PC-9 (cell line): ENCODE data around the gene MRPL32. TPM values are rescaled to one million over a fixed set of nuclear protein-coding genes. Genes with fewer than 3 reads are reported as not detected.

Source experiments
- BruUV-seq: library from RNA; stranded (reverse); fragments of 400-500 nt; replicated peaks from 2 replicates; lab custom pipeline; 2021; lab: Mats Ljungman, UMichigan
- CTCF ChIA-PET: fragments of 300-600 bp; sonication (Branson Sonifier 250); formaldehyde crosslinking; loops from one replicate; lab custom pipeline; 2022; ENCODE audit warnings: antibody characterized with exemption; lab: Charles Lee
- POLR2A ChIA-PET: fragments of 300-600 bp; sonication (Branson Sonifier 250); formaldehyde crosslinking; loops from one replicate; lab custom pipeline; 2022; ENCODE audit warnings: antibody characterized with exemption; ENCODE audit not compliant: unreplicated experiment; lab: Charles Lee
- DNase-seq, 2 experiments: peaks; one replicate each; pipeline versions ENCODE4 v3.0.0 to v3.0.0-alpha.2; 2015 to 2022; ENCODE audit warnings: mixed read lengths in 1 of 2
- H2AFZ ChIP-seq: fragments of 200-600 bp; sonication (generic); 2 replicates; pipeline ENCODE4 v1.8.1; 2017; ENCODE audit warnings: antibody characterized with exemption
- H3F3A ChIP-seq: fragments of 200-600 bp; sonication (generic); 2 replicates; pipeline ENCODE4 v1.8.1; 2017; ENCODE audit warnings: antibody characterized with exemption, mild to moderate bottlenecking, low read depth; ENCODE audit not compliant: insufficient read depth
- H3K27ac ChIP-seq: fragments of 200-600 bp; sonication (generic); 2 replicates; pipeline ENCODE4 v1.6.1; 2016; ENCODE audit warnings: mixed run types
- H3K27me3 ChIP-seq: fragments of 200-600 bp; sonication (generic); 2 replicates; pipeline ENCODE4 v1.6.1; 2016; ENCODE audit warnings: low read depth, mixed run types; ENCODE audit not compliant: insufficient read depth
- H3K36me3 ChIP-seq: fragments of 200-600 bp; sonication (generic); 2 replicates; pipeline ENCODE4 v1.6.1; 2016; ENCODE audit warnings: low read depth, mixed run types
- H3K4me1 ChIP-seq: fragments of 200-600 bp; sonication (generic); replicated peaks from 2 replicates; pipeline ENCODE4 v1.6.1; 2016; ENCODE audit warnings: mixed run types; ENCODE audit not compliant: insufficient read depth
- H3K4me2 ChIP-seq: fragments of 200-600 bp; sonication (generic); 2 replicates; pipeline ENCODE4 v1.6.1; 2017; ENCODE audit warnings: mixed run types
- H3K4me3 ChIP-seq: fragments of 200-600 bp; sonication (generic); 2 replicates; pipeline ENCODE4 v1.6.1; 2016; ENCODE audit warnings: mixed run types
- H3K79me2 ChIP-seq: fragments of 200-600 bp; sonication (generic); 2 replicates; pipeline ENCODE4 v1.6.1; 2017; ENCODE audit warnings: low read depth, mixed run types
- H3K9me2 ChIP-seq: fragments of 200-600 bp; sonication (generic); 2 replicates; pipeline ENCODE4 v1.8.1; 2017; ENCODE audit warnings: mild to moderate bottlenecking; ENCODE audit not compliant: insufficient read depth
- H3K9me3 ChIP-seq: fragments of 200-600 bp; sonication (generic); 2 replicates; pipeline ENCODE4 v1.8.1; 2016; ENCODE audit warnings: low read depth; ENCODE audit not compliant: insufficient read depth
- H4K20me1 ChIP-seq: fragments of 200-600 bp; sonication (generic); 2 replicates; pipeline ENCODE4 v1.8.1; 2017; ENCODE audit not compliant: insufficient read depth
- EZH2 ChIP-seq: fragments of 200-600 bp; sonication (generic); IDR thresholded peaks from 2 replicates; pipeline ENCODE4 v1.8.0; 2017; ENCODE audit warnings: antibody characterized with exemption, low read depth
- intact Hi-C: fragments of 100-400 bp; cut with micrococcal nuclease; formaldehyde crosslinking; loops from one replicate; pipeline ENCODE4 v1.10.0; 2022; ENCODE audit not compliant: unreplicated experiment
- total RNA-seq: library from RNA; stranded (reverse); gene quantifications from 2 replicates; pipeline ENCODE4 v1.2.3, GENCODE V29; 2021
- TF ChIP-seq, protein P1 (sequence below): fragments of 200-600 bp; sonication (generic); conservative IDR thresholded peaks from 2 replicates; pipeline ENCODE4 v1.6.1; 2017; ENCODE audit warnings: mixed run types, antibody characterized with exemption, mild to moderate bottlenecking, moderate library complexity

Gene MRPL32
- total RNA-seq, 1 experiment from 2014 or later: 50.6 TPM

DNA sequence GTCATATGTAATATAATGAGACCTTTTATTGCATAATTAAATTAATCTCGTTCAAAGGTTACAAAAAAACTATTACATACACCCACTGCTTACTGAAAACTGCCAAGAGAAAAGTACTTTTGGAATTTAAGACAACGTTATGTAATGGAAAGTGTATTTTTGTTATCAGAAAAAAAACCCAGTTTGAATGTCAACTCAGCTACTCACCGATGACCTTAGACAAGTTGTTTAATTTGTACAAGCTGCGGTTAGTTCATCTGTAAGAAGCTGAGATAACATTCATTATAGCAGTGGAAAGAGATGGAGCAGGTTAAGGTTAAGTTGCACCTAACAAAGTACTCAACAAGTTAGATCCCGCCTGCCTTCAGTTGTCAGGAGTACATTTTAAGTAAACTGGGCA, 1.3 kb upstream of the MRPL32 start:
- Histone ChIP-seq H3K27me3 (no peaks in the 10 kb centered on the region), H2AFZ (no peak overlapping the region), H3K27ac (0 out of 2 replicates have a peak overlapping the region, but pooled peaks have one; percentile 0), H3F3A (0 out of 2 replicates have a peak, but pooled peaks cover 3% of the 10 kb centered on the region), H3K79me2 (peaks cover 86% of the 10 kb centered on the region), H3K36me3 (peaks cover 35% of the 10 kb centered on the region), H3K4me3 (peak overlapping the region; percentile 81), H4K20me1 (peaks cover 30% of the 10 kb centered on the region), H3K4me2 (peak overlapping the region; percentile 93), H3K9me3 (no peaks in the 10 kb centered on the region), H3K4me1 (peaks cover 30% of the 10 kb centered on the region), H3K9me2 (no peaks in the 10 kb centered on the region)
- BruUV-seq: no TSS peak
- intact Hi-C loops: loop anchor here (2.0 kb wide), 1 partner anchor 18 kb away; the partner anchor contains the start of gene C7orf25
- CTCF ChIA-PET: no interaction called here
- TF ChIP-seq, protein P1, sequence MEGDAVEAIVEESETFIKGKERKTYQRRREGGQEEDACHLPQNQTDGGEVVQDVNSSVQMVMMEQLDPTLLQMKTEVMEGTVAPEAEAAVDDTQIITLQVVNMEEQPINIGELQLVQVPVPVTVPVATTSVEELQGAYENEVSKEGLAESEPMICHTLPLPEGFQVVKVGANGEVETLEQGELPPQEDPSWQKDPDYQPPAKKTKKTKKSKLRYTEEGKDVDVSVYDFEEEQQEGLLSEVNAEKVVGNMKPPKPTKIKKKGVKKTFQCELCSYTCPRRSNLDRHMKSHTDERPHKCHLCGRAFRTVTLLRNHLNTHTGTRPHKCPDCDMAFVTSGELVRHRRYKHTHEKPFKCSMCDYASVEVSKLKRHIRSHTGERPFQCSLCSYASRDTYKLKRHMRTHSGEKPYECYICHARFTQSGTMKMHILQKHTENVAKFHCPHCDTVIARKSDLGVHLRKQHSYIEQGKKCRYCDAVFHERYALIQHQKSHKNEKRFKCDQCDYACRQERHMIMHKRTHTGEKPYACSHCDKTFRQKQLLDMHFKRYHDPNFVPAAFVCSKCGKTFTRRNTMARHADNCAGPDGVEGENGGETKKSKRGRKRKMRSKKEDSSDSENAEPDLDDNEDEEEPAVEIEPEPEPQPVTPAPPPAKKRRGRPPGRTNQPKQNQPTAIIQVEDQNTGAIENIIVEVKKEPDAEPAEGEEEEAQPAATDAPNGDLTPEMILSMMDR: no peak
- no peak for TF ChIP-seq EZH2
- no peak for DNase-seq
- POLR2A ChIA-PET: no interaction called here

DNA sequence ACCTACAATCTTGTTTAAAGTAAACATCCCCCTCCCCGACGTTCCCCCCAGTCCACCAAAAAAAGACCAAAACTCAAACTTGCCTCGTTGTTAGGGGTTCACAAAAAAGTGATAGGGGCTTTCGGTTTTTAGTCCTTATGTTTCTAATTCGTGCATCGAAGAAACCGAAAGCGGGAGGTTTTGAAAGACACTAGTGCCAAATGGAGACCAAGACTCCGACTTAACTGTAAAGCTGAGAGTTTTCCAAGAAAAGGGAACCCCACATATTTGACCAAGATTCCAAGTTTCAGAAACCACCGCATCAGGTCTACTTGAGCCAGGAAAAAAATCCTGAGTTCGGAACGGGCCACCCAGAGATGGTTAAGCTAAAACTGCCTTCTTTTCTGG, 736 bp upstream of the MRPL32 start:
- H4K20me1 ChIP-seq: peaks cover 30% of the 10 kb centered on the region
- no peak for DNase-seq
- H3K4me2 ChIP-seq: peak overlapping the region; percentile 93
- H3K9me3 ChIP-seq: no peaks in the 10 kb centered on the region
- BruUV-seq: no TSS peak
- peaks cover 32% of the 10 kb centered on the region for H3K36me3 ChIP-seq
- H3K4me1 ChIP-seq: peaks cover 30% of the 10 kb centered on the region
- ChIA-PET CTCF (interaction anchor here (0.7 to 1.1 kb wide), 2 partner anchors 43 to 651 kb away, joined by 3 to 6 read pairs; partner anchors contain the start of gene STK17A), POLR2A (interaction anchor here (0.6 to 1.2 kb wide), 3 partner anchors 44 to 938 kb away, joined by 3 to 17 read pairs (median 3); partner anchors contain the start of gene MRPS24)
- H3K9me2 ChIP-seq: no peaks in the 10 kb centered on the region
- no peaks in the 10 kb centered on the region for H3K27me3 ChIP-seq
- H2AFZ ChIP-seq: peak overlapping the region; percentile 89
- H3K4me3 ChIP-seq: peak overlapping the region; percentile 81
- H3F3A ChIP-seq: 0 out of 2 replicates have a peak, but pooled peaks cover 3% of the 10 kb centered on the region
- H3K27ac ChIP-seq: peak overlapping the region; percentile 30; the same call in 1 of the 2 replicates
- intact Hi-C loops: loop anchor here (2.0 kb wide), 1 partner anchor 19 kb away; the partner anchor contains the start of gene C7orf25
- H3K79me2 ChIP-seq: peaks cover 87% of the 10 kb centered on the region
- TF ChIP-seq EZH2: no peak
- TF ChIP-seq, protein P1: no peak

DNA sequence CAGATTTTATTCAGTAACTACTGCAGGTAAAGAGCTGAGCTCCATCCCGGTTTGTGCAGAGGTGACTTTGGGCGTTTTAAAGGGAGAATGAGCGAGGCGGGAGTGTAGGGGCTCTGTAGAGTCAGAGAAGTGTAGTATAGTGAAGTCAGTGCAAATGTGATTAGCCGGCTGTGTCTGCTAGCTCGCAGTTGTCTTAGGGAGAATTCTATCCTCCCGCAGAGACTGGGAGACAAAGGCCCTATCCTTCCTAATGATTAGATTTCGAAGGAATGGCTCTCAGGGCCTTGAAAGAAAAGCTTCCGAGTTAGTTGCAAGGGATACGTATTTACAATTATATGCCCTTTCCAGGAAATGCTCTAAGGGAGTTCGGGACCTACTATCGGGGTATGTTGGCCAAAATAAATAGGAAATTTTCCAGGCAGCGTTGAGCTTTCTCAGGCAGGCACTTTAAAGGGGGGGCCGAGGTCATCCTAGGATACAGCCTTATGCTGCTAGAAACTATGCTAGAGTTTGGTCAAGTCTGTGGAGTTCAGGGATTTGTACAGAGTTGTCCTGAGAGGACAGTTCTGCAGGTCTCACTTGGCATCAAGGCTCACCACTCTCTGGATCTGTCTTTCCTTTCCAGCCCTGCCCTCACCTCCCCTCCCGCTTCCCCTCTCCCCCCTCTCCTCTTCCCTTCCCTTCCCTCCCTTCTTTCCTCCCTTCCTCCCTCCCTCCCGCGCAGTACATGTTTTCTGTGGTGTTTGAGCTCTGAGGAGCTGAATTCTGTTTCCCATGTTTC, 825 bp downstream of the MRPL32 start:
- Histone ChIP-seq H3K36me3 (peaks cover 17% of the 10 kb centered on the region), H3K27me3 (no peaks in the 10 kb centered on the region), H3K4me1 (peaks cover 30% of the 10 kb centered on the region), H4K20me1 (peaks cover 25% of the 10 kb centered on the region), H3K79me2 (peaks cover 72% of the 10 kb centered on the region), H3K9me2 (no peaks in the 10 kb centered on the region), H2AFZ (peak overlapping the region; percentile 98), H3K4me2 (peak overlapping the region; percentile 91), H3K9me3 (no peaks in the 10 kb centered on the region), H3K27ac (peak overlapping the region; percentile 63), H3K4me3 (peak overlapping the region; percentile 81), H3F3A (no peaks in the 10 kb centered on the region)
- no peak for TF ChIP-seq EZH2
- TF ChIP-seq, protein P1: no peak
- intact Hi-C loops: loop anchor here (2.0 kb wide), 1 partner anchor 44 kb away; no protein-coding TSS in a partner anchor
- no TSS peak for BruUV-seq
- DNase-seq: no peak
- CTCF ChIA-PET: interaction anchor here (0.5 to 1.1 kb wide), 3 partner anchors 8 to 46 kb away, joined by 3 to 15 read pairs (median 3); no protein-coding TSS in a partner anchor
- POLR2A ChIA-PET: interaction anchor here (0.6 to 1.2 kb wide), 3 partner anchors 21 to 942 kb away, joined by 3 to 4 read pairs (median 4); partner anchors contain the start of gene C7orf25
